ENCODE results near the gene CD36. TPM values are rescaled to one million over a fixed set of nuclear protein-coding genes. Genes with fewer than 3 reads are reported as not detected.
"Not testable (repeated sequence)": the region's sequence is repeated elsewhere in the genome, so short reads cannot be mapped to it uniquely, and the experiment has no call there.

The CD36 gene
- total RNA-seq, 4 donors from 2014 or later = 122 to 261 (median 180) TPM

DNA sequence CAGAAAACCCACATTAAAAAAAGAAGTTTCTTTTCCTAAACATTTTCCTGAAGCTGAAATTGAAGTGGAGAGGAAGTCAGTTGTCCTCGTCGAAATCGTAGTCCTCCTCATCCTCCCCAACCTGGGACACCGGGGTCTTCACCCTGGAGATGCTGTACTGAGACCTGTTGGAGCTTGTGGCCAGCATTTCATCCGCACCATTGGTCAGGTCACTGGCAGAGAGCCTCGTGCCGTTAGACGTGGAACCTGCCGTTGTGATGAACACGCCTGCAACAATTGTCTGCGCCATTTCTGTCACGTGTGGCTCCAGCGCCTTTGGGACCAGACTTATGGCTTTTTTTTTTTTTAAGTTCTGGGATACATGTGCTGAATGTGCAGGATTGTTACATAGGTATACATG is 23.8 kb downstream of the CD36 start:
- TF ChIP-seq EP300 (IDR thresholded peaks at IDR 0.05) = no peak
- TF ChIP-seq, protein P1, sequence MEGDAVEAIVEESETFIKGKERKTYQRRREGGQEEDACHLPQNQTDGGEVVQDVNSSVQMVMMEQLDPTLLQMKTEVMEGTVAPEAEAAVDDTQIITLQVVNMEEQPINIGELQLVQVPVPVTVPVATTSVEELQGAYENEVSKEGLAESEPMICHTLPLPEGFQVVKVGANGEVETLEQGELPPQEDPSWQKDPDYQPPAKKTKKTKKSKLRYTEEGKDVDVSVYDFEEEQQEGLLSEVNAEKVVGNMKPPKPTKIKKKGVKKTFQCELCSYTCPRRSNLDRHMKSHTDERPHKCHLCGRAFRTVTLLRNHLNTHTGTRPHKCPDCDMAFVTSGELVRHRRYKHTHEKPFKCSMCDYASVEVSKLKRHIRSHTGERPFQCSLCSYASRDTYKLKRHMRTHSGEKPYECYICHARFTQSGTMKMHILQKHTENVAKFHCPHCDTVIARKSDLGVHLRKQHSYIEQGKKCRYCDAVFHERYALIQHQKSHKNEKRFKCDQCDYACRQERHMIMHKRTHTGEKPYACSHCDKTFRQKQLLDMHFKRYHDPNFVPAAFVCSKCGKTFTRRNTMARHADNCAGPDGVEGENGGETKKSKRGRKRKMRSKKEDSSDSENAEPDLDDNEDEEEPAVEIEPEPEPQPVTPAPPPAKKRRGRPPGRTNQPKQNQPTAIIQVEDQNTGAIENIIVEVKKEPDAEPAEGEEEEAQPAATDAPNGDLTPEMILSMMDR (IDR thresholded peaks at IDR 0.05) = no peak
- no peak for TF ChIP-seq POLR2A (IDR thresholded peaks at IDR 0.05)
- Histone ChIP-seq H3K4me1 (peaks cover 0 to 12% (median 2%) of the 10 kb centered on the region in 4 donors), H3K36me3 (no peaks in the 10 kb centered on the region), H3K4me3 (no peak overlapping the region), H3K27ac (no peak overlapping the region), H3K9me3 (no peaks in the 10 kb centered on the region), H3K27me3 (no peaks in the 10 kb centered on the region)
- DNase-seq (ENCODE audit: low spot score in 2 of 2) = no peak
- 92 to 94% methylated on average over 13 of the region's 13 CpGs for WGBS, 2 donors

- no peak for DNase-seq (ENCODE audit: low spot score in 2 of 2)
- Histone ChIP-seq H3K36me3 (no peaks in the 10 kb centered on the region), H3K27ac (no peak overlapping the region), H3K4me1 (no peaks in the 10 kb centered on the region), H3K27me3 (no peaks in the 10 kb centered on the region), H3K9me3 (no peaks in the 10 kb centered on the region), H3K4me3 (no peak overlapping the region)
- no peak for TF ChIP-seq POLR2A (IDR thresholded peaks at IDR 0.05)
- TF ChIP-seq, protein P1 (IDR thresholded peaks at IDR 0.05) = no peak
- WGBS, 2 donors = 83 to 93% methylated on average over 2 of the region's 2 CpGs
Observed at GRCh38 chr7:80665526-80665925, 27.1 kb downstream of the CD36 start.

DNA sequence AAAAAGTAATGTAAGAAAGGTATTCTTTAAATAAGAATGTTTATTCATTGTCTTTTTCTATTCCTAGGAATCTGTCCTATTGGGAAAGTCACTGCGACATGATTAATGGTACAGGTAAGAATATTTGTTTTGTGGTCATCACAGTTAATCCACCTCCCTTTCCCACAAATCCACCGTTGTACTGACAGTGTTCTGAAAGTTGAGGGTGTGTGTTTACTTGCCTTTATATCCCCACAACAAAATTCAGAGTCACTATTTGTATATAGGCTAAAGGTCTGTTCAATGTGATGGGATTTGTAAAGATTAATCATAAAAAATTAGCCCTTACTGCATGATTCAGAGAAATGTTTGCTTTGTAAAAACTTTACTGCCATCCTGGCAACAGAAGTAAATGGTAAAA is 27.9 kb downstream of the CD36 start:
- TF ChIP-seq EP300 (IDR thresholded peaks at IDR 0.05) (no peak), POLR2A (IDR thresholded peaks at IDR 0.05) (no peak)
- TF ChIP-seq, protein P1 (IDR thresholded peaks at IDR 0.05) = no peak
- Histone ChIP-seq H3K36me3 (no peaks in the 10 kb centered on the region), H3K27me3 (no peaks in the 10 kb centered on the region), H3K4me3 (no peak overlapping the region), H3K9me3 (no peaks in the 10 kb centered on the region), H3K27ac (no peak overlapping the region), H3K4me1 (no peaks in the 10 kb centered on the region)
- DNase-seq (ENCODE audit: low spot score in 2 of 2) = no peak
- 86 to 87% methylated on average over 2 of the region's 2 CpGs for WGBS, 2 donors

- not testable (repeated sequence) for H3K36me3 ChIP-seq
Observed at GRCh38 chr7:80669367-80669766, 30.9 kb downstream of the CD36 start.

DNA sequence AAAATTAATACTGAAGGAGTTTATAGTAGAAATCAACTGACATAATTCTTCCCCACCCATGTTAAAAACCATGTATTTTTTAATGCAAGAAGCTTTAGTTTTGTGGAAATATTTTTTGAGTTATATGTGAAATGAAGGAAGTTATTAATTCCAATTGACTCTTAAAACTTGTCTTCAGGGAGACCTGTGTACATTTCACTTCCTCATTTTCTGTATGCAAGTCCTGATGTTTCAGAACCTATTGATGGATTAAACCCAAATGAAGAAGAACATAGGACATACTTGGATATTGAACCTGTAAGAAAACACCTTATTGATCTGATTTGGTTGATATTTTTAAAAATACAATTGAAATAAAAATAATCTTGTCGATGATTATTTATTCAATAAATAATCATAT is 33.3 kb downstream of the CD36 start:
- Histone ChIP-seq H3K9me3 (no peaks in the 10 kb centered on the region), H3K4me3 (no peak overlapping the region), H3K4me1 (no peaks in the 10 kb centered on the region), H3K27me3 (no peaks in the 10 kb centered on the region), H3K36me3 (no peaks in the 10 kb centered on the region), H3K27ac (no peak overlapping the region)
- 96 to 97% methylated on average over 1 of the region's 1 CpG for WGBS, 2 donors
- DNase-seq (ENCODE audit: low spot score in 2 of 2) = no peak
- TF ChIP-seq, protein P1 (IDR thresholded peaks at IDR 0.05) = no peak
- TF ChIP-seq POLR2A (IDR thresholded peaks at IDR 0.05) (no peak), EP300 (IDR thresholded peaks at IDR 0.05) (no peak)

More at GRCh38 chr7:80669367-80669766, 30.9 kb downstream of the CD36 start:
- WGBS, 2 donors = 81 to 90% methylated on average over 6 of the region's 6 CpGs
- not testable (repeated sequence) for H3K9me3 ChIP-seq; H3K27ac ChIP-seq; DNase-seq (ENCODE audit: low spot score in 2 of 2); H3K4me3 ChIP-seq; H3K4me1 ChIP-seq; H3K27me3 ChIP-seq

DNA sequence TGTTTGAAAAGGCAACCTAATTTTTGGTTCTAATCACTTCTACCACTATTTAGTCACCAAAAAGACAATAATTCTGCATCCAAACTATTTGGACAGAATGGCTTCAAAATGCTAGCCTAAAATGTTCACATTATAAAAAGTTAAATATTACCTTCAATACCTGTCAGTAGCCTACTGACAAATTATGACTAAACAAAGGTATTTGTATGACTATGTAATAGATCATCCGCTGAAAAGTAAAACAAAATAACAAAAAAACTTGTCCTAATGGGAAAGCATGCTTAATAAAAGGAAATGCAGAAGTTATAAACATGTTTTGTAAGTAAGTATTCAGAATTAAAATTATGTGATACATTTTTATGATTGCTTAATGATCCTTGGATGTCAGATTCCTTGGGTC is 36.6 kb downstream of the CD36 start:
- DNase-seq (ENCODE audit: low spot score in 2 of 2) = no peak
- 95% methylated on average over 1 of the region's 1 CpG for WGBS, 2 donors
- Histone ChIP-seq H3K4me1 (no peaks in the 10 kb centered on the region), H3K27me3 (no peaks in the 10 kb centered on the region), H3K4me3 (no peak overlapping the region), H3K9me3 (no peaks in the 10 kb centered on the region), H3K36me3 (no peaks in the 10 kb centered on the region), H3K27ac (no peak overlapping the region)
- TF ChIP-seq EP300 (IDR thresholded peaks at IDR 0.05) (no peak), POLR2A (IDR thresholded peaks at IDR 0.05) (no peak)
- TF ChIP-seq, protein P1 (IDR thresholded peaks at IDR 0.05) = no peak
